CD8-positive, alpha-beta memory T cell (primary cell): Measurements from ENCODE around the gene ADO. TPM values are rescaled to one million over a fixed set of nuclear protein-coding genes. Genes with fewer than 3 reads are reported as not detected.

Experiments
- CTCF ChIA-PET: fragments of 350-600 bp; sonication (Branson Sonifier 250); formaldehyde crosslinking; loops from one replicate; lab custom pipeline; 2021; ENCODE audit warnings: antibody characterized with exemption; lab: Charles Lee
- POLR2A ChIA-PET: fragments of 350-600 bp; sonication (Branson Sonifier 250); formaldehyde crosslinking; loops from one replicate; lab custom pipeline; 2021; ENCODE audit warnings: antibody characterized with exemption; lab: Charles Lee
- DNase-seq, 5 donors: peaks; one replicate each; pipeline versions ENCODE4 v3.0.0 to v3.0.0-alpha.2; 2020 to 2022; ENCODE audit warnings: mixed read lengths in 1 of 5
- H3K27ac ChIP-seq: one replicate; pipeline ENCODE4 v1.7.0; 2013; ENCODE audit warnings: low read depth, mild to moderate bottlenecking, low read length, moderate library complexity
- H3K27me3 ChIP-seq: 2 replicates; pipeline ENCODE4 v1.7.0; 2013; ENCODE audit warnings: low read length, mild to moderate bottlenecking; ENCODE audit not compliant: insufficient read depth, poor library complexity, severe bottlenecking
- H3K36me3 ChIP-seq: 2 replicates; pipeline ENCODE4 v1.7.0; 2013; ENCODE audit warnings: mild to moderate bottlenecking, low read length, moderate library complexity; ENCODE audit not compliant: insufficient read depth
- H3K4me1 ChIP-seq: 2 replicates; pipeline ENCODE4 v1.7.0; 2013; ENCODE audit warnings: mild to moderate bottlenecking, low read length, moderate library complexity; ENCODE audit not compliant: insufficient read depth
- H3K4me3 ChIP-seq: 2 replicates; pipeline ENCODE4 v1.7.0; 2013; ENCODE audit warnings: mild to moderate bottlenecking, low read length
- H3K9me3 ChIP-seq: 2 replicates; pipeline ENCODE4 v1.7.0; 2013; ENCODE audit warnings: mild to moderate bottlenecking, low read length
- H3K27ac Mint-ChIP-seq, 8 donors: one replicate each; pipeline ENCODE4 v1.8.0; 2020 to 2021; ENCODE audit warnings: mixed read lengths in 8 of 8, mild to moderate bottlenecking in 6 of 8, inconsistent platforms in 3 of 8, moderate library complexity in 3 of 8
- H3K27me3 Mint-ChIP-seq, 2 donors: one replicate each; pipeline ENCODE4 v1.8.0; 2020 to 2021; ENCODE audit warnings: mixed read lengths in 2 of 2, mild to moderate bottlenecking in 1 of 2, moderate library complexity in 1 of 2
- H3K36me3 Mint-ChIP-seq, 3 donors: one replicate each; pipeline ENCODE4 v1.8.0; 2020 to 2021; ENCODE audit warnings: mixed read lengths in 3 of 3, inconsistent platforms in 1 of 3, mild to moderate bottlenecking in 1 of 3
- H3K4me1 Mint-ChIP-seq, 3 donors: one replicate each; pipeline ENCODE4 v1.8.0; 2020 to 2021; ENCODE audit warnings: mixed read lengths in 3 of 3, inconsistent platforms in 1 of 3, mild to moderate bottlenecking in 1 of 3
- H3K4me3 Mint-ChIP-seq, 7 donors: one replicate each; pipeline ENCODE4 v1.8.0; 2020 to 2021; ENCODE audit warnings: mixed read lengths in 7 of 7, mild to moderate bottlenecking in 6 of 7, moderate library complexity in 4 of 7, inconsistent platforms in 2 of 7
- H3K9me3 Mint-ChIP-seq, 5 donors: one replicate each; pipeline ENCODE4 v1.8.0; 2020 to 2022; ENCODE audit warnings: mixed read lengths in 5 of 5, mild to moderate bottlenecking in 3 of 5, moderate library complexity in 2 of 5, inconsistent platforms in 1 of 5
- polyA plus RNA-seq: library from polyadenylated mRNA; unstranded; fragments of 300-500 nt; fragmentation: Illumina TruSeq; gene quantifications from one replicate; pipeline ENCODE4 v1.2.3, GENCODE V29; 2021
- total RNA-seq, 2 experiments: library from RNA; stranded (reverse); gene quantifications; one replicate each; pipeline ENCODE4 v1.2.3, GENCODE V29; 2021

Gene ADO
- total and polyA plus RNA-seq, 3 experiments from 2014 or later, result 2.8 to 39.4 (median 38.4) TPM

- Mint-ChIP-seq H3K4me3 (peak overlapping the region; percentile 91 to 100 (median 96)), H3K4me1 (peaks cover 44 to 65% (median 52%) of the 10 kb centered on the region in 3 donors), H3K27ac (peak overlapping the region; percentile 34 to 99 (median 96)), H3K36me3 (peaks cover 0 to 15% (median 0%) of the 10 kb centered on the region in 3 donors), H3K9me3 (no peaks in the 10 kb centered on the region), H3K27me3 (peaks cover 26 to 43% of the 10 kb centered on the region in 2 donors)
- peaks cover 18% of the 10 kb centered on the region for H3K27me3 ChIP-seq
- H3K9me3 ChIP-seq, result no peaks in the 10 kb centered on the region
- DNase-seq, result no peak
- peaks cover 45% of the 10 kb centered on the region for H3K4me1 ChIP-seq
- CTCF ChIA-PET, result interaction anchor here (1.0 to 6.3 kb wide), 16 partner anchors 8 to 904 kb away, joined by 3 to 91 read pairs (median 6); partner anchors contain the start of gene ADO
- no peaks in the 10 kb centered on the region for H3K36me3 ChIP-seq
- POLR2A ChIA-PET, result interaction anchor here (0.7 to 4.8 kb wide), 9 partner anchors 11 to 318 kb away, joined by 3 to 63 read pairs (median 4); partner anchors contain the start of genes ADO and NRBF2
- peak overlapping the region; percentile 91 for H3K4me3 ChIP-seq
- peak overlapping the region; percentile 72 for H3K27ac ChIP-seq
These were observed 11.5 kb downstream of the ADO start for GRCh38 chr10:62816076-62816330.

- H3K4me1 Mint-ChIP-seq, result peaks cover 39 to 60% (median 46%) of the 10 kb centered on the region in 3 donors
- peak within 1 kb of the TSS; percentile 91 to 100 (median 96) for H3K4me3 Mint-ChIP-seq
- H3K27ac Mint-ChIP-seq, result peak within 1 kb of the TSS; percentile 89 to 99 (median 98)
- peaks cover 0 to 15% (median 0%) of the 10 kb centered on the region in 3 donors for H3K36me3 Mint-ChIP-seq
- POLR2A ChIA-PET, result interaction anchor here (0.6 to 4.8 kb wide), 13 partner anchors 11 to 914 kb away, joined by 3 to 63 read pairs (median 4); partner anchors contain the start of genes ADO and NRBF2
- H3K4me1 ChIP-seq, result peaks cover 39% of the 10 kb centered on the region
- peak; percentile 87 to 99 (median 96) for DNase-seq
- peak within 1 kb of the TSS; percentile 91 for H3K4me3 ChIP-seq
- no peaks in the 10 kb centered on the region for H3K9me3 Mint-ChIP-seq
- H3K27me3 ChIP-seq, result peaks cover 18% of the 10 kb centered on the region
- peaks cover 26 to 45% of the 10 kb centered on the region in 2 donors for H3K27me3 Mint-ChIP-seq
- H3K36me3 ChIP-seq, result no peaks in the 10 kb centered on the region
- H3K27ac ChIP-seq, result peak within 1 kb of the TSS; percentile 72
- CTCF ChIA-PET, result interaction anchor here (0.8 to 6.3 kb wide), 27 partner anchors 8 to 904 kb away, joined by 3 to 91 read pairs (median 6); partner anchors contain the start of gene ADO
- H3K9me3 ChIP-seq, result no peaks in the 10 kb centered on the region
These were observed 12.0 kb downstream of the ADO start, which contains the start of gene EGR2 for GRCh38 chr10:62816331-62817120. TSS of gene EGR2 (minus strand) at chr10:62816366. CDS start at chr10:62816029, 337 bp downstream.

GRCh38 chr10:62817121-62817765 lies 12.7 kb downstream of the ADO start:
- H3K9me3 ChIP-seq, result no peaks in the 10 kb centered on the region
- peak overlapping the region; percentile 89 to 99 (median 98) for H3K27ac Mint-ChIP-seq
- peak overlapping the region; percentile 91 for H3K4me3 ChIP-seq
- ChIA-PET CTCF (interaction anchor here (0.7 to 6.3 kb wide), 33 partner anchors 9 to 903 kb away, joined by 3 to 91 read pairs (median 6); partner anchors contain the start of gene ADO), POLR2A (interaction anchor here (0.6 to 4.8 kb wide), 12 partner anchors 12 to 915 kb away, joined by 3 to 63 read pairs (median 4); partner anchors contain the start of genes ADO and NRBF2)
- peaks cover 18% of the 10 kb centered on the region for H3K27me3 ChIP-seq
- peak overlapping the region; percentile 72 for H3K27ac ChIP-seq
- DNase-seq, result peak in 3 of 5 donors; percentile 45 to 70 (median 45)
- peak overlapping the region; percentile 91 to 100 (median 96) for H3K4me3 Mint-ChIP-seq
- peaks cover 35% of the 10 kb centered on the region for H3K4me1 ChIP-seq
- H3K4me1 Mint-ChIP-seq, result peaks cover 35 to 55% (median 39%) of the 10 kb centered on the region in 3 donors
- peaks cover 26 to 45% of the 10 kb centered on the region in 2 donors for H3K27me3 Mint-ChIP-seq
- H3K36me3 ChIP-seq, result no peaks in the 10 kb centered on the region
- H3K9me3 Mint-ChIP-seq, result no peaks in the 10 kb centered on the region
- peaks cover 0 to 15% (median 0%) of the 10 kb centered on the region in 3 donors for H3K36me3 Mint-ChIP-seq

- Histone ChIP-seq H3K27ac (peak overlapping the region; percentile 72), H3K4me1 (peaks cover 35% of the 10 kb centered on the region), H3K27me3 (peaks cover 18% of the 10 kb centered on the region), H3K4me3 (peak overlapping the region; percentile 91), H3K36me3 (no peaks in the 10 kb centered on the region), H3K9me3 (no peaks in the 10 kb centered on the region)
- ChIA-PET POLR2A (interaction anchor here (1.0 to 4.8 kb wide), 6 partner anchors 12 to 207 kb away, joined by 3 to 63 read pairs (median 8); partner anchors contain the start of gene ADO), CTCF (interaction anchor here (0.7 to 6.3 kb wide), 35 partner anchors 8 to 813 kb away, joined by 3 to 91 read pairs (median 6); partner anchors contain the start of gene ADO)
- Mint-ChIP-seq H3K36me3 (peaks cover 0 to 15% (median 0%) of the 10 kb centered on the region in 3 donors), H3K4me1 (peaks cover 33 to 48% (median 37%) of the 10 kb centered on the region in 3 donors), H3K4me3 (peak overlapping the region; percentile 91 to 100 (median 96)), H3K27me3 (peaks cover 26 to 48% of the 10 kb centered on the region in 2 donors), H3K9me3 (no peaks in the 10 kb centered on the region), H3K27ac (peak overlapping the region; percentile 36 to 99 (median 96))
- DNase-seq, result peak; percentile 54 to 68 (median 58)
These were observed 13.4 kb downstream of the ADO start for GRCh38 chr10:62817766-62818425.

- peak overlapping the region; percentile 91 for H3K4me3 ChIP-seq
- ChIA-PET POLR2A (interaction anchor here (1.0 to 4.8 kb wide), 4 partner anchors 13 to 208 kb away, joined by 3 to 63 read pairs (median 4); partner anchors contain the start of gene ADO), CTCF (interaction anchor here (0.6 to 6.3 kb wide), 31 partner anchors 8 to 812 kb away, joined by 3 to 91 read pairs (median 6); partner anchors contain the start of gene ADO)
- peak overlapping the region in 4 of 8 donors; percentile 36 to 89 (median 64) for H3K27ac Mint-ChIP-seq
- peak overlapping the region; percentile 91 to 100 (median 96) for H3K4me3 Mint-ChIP-seq
- no peaks in the 10 kb centered on the region for H3K9me3 ChIP-seq
- DNase-seq, result peak in 4 of 5 donors; percentile 27 to 57 (median 44)
- H3K4me1 ChIP-seq, result peaks cover 35% of the 10 kb centered on the region
- no peaks in the 10 kb centered on the region for H3K36me3 ChIP-seq
- peaks cover 26 to 49% of the 10 kb centered on the region in 2 donors for H3K27me3 Mint-ChIP-seq
- no peaks in the 10 kb centered on the region for H3K9me3 Mint-ChIP-seq
- peaks cover 18% of the 10 kb centered on the region for H3K27me3 ChIP-seq
- H3K36me3 Mint-ChIP-seq, result peaks cover 0 to 15% (median 0%) of the 10 kb centered on the region in 3 donors
- H3K27ac ChIP-seq, result no peak overlapping the region
- peaks cover 30 to 45% (median 37%) of the 10 kb centered on the region in 3 donors for H3K4me1 Mint-ChIP-seq
These were observed 14.0 kb downstream of the ADO start for GRCh38 chr10:62818426-62819011.

- H3K36me3 Mint-ChIP-seq, result peaks cover 0 to 15% (median 0%) of the 10 kb centered on the region in 3 donors
These were observed 14.8 kb downstream of the ADO start for GRCh38 chr10:62819141-62819920.

More at GRCh38 chr10:62819141-62819920, 14.8 kb downstream of the ADO start:
- H3K27ac Mint-ChIP-seq, result peak overlapping the region in 1 of 8 donors; percentile 13
- peak overlapping the region; percentile 32 to 74 (median 57) for H3K4me3 Mint-ChIP-seq
- H3K4me1 ChIP-seq, result peaks cover 31% of the 10 kb centered on the region
- H3K27ac ChIP-seq, result no peak overlapping the region
- peak in 1 of 5 donors; percentile 4 for DNase-seq
- H3K27me3 Mint-ChIP-seq, result peaks cover 25 to 45% of the 10 kb centered on the region in 2 donors
- H3K4me1 Mint-ChIP-seq, result peaks cover 24 to 38% (median 30%) of the 10 kb centered on the region in 3 donors
- ChIA-PET POLR2A (interaction anchor here (1.1 kb wide), 1 partner anchor 182 kb away, joined by 3 read pairs; no protein-coding TSS in a partner anchor), CTCF (interaction anchor here (0.7 to 6.3 kb wide), 16 partner anchors 9 to 382 kb away, joined by 3 to 91 read pairs (median 11); partner anchors contain the start of gene ADO)
- no peaks in the 10 kb centered on the region for H3K9me3 ChIP-seq
- H3K36me3 ChIP-seq, result no peaks in the 10 kb centered on the region
- no peaks in the 10 kb centered on the region for H3K9me3 Mint-ChIP-seq
- no peak overlapping the region for H3K4me3 ChIP-seq
- peaks cover 18% of the 10 kb centered on the region for H3K27me3 ChIP-seq
